Cerebellar cortex (tissue), 1 donor: ENCODE results near the gene INPP4B.

Experiments used
- DNase-seq: peaks from one replicate; pipeline ENCODE4 v3.0.0-alpha.2; 2015; ENCODE audit warnings: low spot score

Gene INPP4B

GRCh38 chr4:142377342-142378091 lies 468.6 kb downstream of the INPP4B start:
- no peak for DNase-seq

GRCh38 chr4:142376204-142376603 lies 469.9 kb downstream of the INPP4B start:
- no peak for DNase-seq

- DNase-seq = no peak
Observed at GRCh38 chr4:142373610-142374009, 472.5 kb downstream of the INPP4B start.

- no peak for DNase-seq
Observed at GRCh38 chr4:142372530-142373260, 473.4 kb downstream of the INPP4B start.

GRCh38 chr4:142369141-142369540 lies 477.0 kb downstream of the INPP4B start:
- DNase-seq = no peak

GRCh38 chr4:142367418-142368180 lies 478.5 kb downstream of the INPP4B start:
- no peak for DNase-seq

GRCh38 chr4:142366769-142367181 lies 479.3 kb downstream of the INPP4B start:
- no peak for DNase-seq

- DNase-seq = no peak
Observed at GRCh38 chr4:142365391-142365790, 480.7 kb downstream of the INPP4B start.

GRCh38 chr4:142363686-142364085 lies 482.4 kb downstream of the INPP4B start:
- DNase-seq = no peak

- no peak for DNase-seq
Observed at GRCh38 chr4:142361981-142362380, 484.1 kb downstream of the INPP4B start.

GRCh38 chr4:142360657-142361056 lies 485.4 kb downstream of the INPP4B start:
- no peak for DNase-seq

- no peak for DNase-seq
Observed at GRCh38 chr4:142358656-142359055, 487.4 kb downstream of the INPP4B start.

- DNase-seq = no peak
Observed at GRCh38 chr4:142356801-142357200, 489.3 kb downstream of the INPP4B start.

GRCh38 chr4:142356118-142356759 lies 489.9 kb downstream of the INPP4B start:
- DNase-seq = no peak

- DNase-seq = no peak
Observed at GRCh38 chr4:142355421-142355930, 490.6 kb downstream of the INPP4B start.

- no peak for DNase-seq
Observed at GRCh38 chr4:142354794-142355420, 491.2 kb downstream of the INPP4B start.

GRCh38 chr4:142354041-142354440 lies 492.1 kb downstream of the INPP4B start:
- no peak for DNase-seq

GRCh38 chr4:142353149-142353738 lies 492.9 kb downstream of the INPP4B start:
- DNase-seq = peak; percentile 75

GRCh38 chr4:142352712-142353111 lies 493.4 kb downstream of the INPP4B start:
- no peak for DNase-seq

GRCh38 chr4:142351958-142352357 lies 494.1 kb downstream of the INPP4B start:
- no peak for DNase-seq

GRCh38 chr4:142350871-142351270 lies 495.2 kb downstream of the INPP4B start:
- DNase-seq = no peak
